ENCODE measurements around the gene INPP5J. TPM values are rescaled to one million over a fixed set of nuclear protein-coding genes. Genes with fewer than 3 reads are reported as not detected.

The INPP5J gene
- total RNA-seq, 1 experiment from 2014 or later: 4.2 TPM

DNA sequence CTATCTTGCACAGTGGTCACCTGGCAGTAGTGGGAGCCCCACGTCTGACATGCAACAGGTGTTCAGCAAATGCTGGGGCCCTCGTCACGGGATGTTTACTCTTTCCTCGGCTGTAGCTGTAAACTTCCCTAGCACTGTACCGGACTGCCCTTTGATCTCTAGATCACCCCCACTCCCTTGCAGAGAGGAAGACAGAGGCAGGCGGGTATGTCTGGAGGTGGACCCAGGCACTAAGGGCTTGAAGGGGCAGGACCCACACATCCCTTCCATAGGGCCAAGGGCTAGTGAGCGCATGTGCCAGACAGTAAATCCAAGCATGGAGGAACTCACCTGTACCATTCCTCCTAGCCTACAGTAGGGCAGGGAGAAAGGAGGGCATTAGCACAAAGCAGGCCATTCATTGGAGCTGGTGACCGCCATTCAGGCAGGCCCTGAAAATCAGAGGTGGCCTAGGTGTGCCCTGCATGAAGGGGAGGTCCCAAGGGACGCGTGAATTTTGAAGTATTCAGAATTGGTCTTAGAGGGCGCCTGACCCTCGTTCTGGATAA lies 43.6 kb upstream of the INPP5J start:
- Mint-ChIP-seq H3K4me3 (ENCODE audit: low read depth, unreplicated experiment) (no peak overlapping the region), H3K9me3 (ENCODE audit: low read depth, unreplicated experiment) (no peaks in the 10 kb centered on the region), H3K36me3 (ENCODE audit: insufficient read depth, unreplicated experiment) (peaks cover 30% of the 10 kb centered on the region), H3K27ac (ENCODE audit: unreplicated experiment) (no peak overlapping the region), H3K4me1 (ENCODE audit: low read depth, unreplicated experiment) (peaks cover 28% of the 10 kb centered on the region), H3K27me3 (ENCODE audit: unreplicated experiment) (no peaks in the 10 kb centered on the region)
- TF ChIP-seq CTCF (IDR thresholded peaks at IDR 0.05; ENCODE audit: unreplicated experiment): no peak
- DNase-seq: no peak
- CTCF ChIA-PET: no interaction called here
- BruUV-seq (replicated peaks): no TSS peak
- intact Hi-C loops (cut with micrococcal nuclease; ENCODE audit: unreplicated experiment): no loop called here

DNA sequence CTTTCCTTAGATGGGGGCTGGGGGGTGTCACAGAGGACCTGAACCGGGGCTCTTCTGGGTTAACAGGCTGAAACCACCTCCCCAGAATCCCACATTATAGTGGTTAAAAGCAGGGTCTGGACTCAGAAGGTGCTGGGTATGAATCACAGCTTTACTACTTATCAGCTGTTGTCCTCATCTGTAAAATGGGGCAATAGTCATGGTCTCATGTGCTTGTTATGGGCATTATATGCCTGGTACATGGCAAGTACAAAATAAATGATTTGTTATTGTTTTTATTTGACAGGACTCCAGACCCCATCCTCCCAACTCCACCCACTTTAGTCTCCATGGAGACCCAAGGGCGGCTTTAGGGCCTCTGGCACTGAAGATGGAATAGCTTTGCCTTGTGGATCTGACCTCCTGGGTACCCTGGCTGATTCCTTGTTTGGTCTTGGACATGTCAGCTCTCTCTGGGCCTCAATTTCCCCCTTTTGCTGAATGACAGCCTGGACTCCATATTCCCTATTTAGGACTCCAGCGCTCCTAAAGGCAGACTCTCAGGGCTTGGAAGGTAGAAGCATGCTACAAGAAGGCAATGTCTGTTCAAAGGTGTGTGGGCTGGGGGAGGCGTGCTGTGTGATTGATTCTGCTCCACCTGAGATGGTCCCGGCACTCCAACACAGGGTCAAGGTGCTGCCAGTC lies 42.5 kb upstream of the INPP5J start:
- Mint-ChIP-seq H3K4me3 (ENCODE audit: low read depth, unreplicated experiment) (peak overlapping the region; percentile 91), H3K9me3 (ENCODE audit: low read depth, unreplicated experiment) (no peaks in the 10 kb centered on the region), H3K27ac (ENCODE audit: unreplicated experiment) (peak overlapping the region; percentile 82), H3K36me3 (ENCODE audit: insufficient read depth, unreplicated experiment) (peaks cover 41% of the 10 kb centered on the region), H3K4me1 (ENCODE audit: low read depth, unreplicated experiment) (peaks cover 28% of the 10 kb centered on the region), H3K27me3 (ENCODE audit: unreplicated experiment) (no peaks in the 10 kb centered on the region)
- intact Hi-C loops (cut with micrococcal nuclease; ENCODE audit: unreplicated experiment): loop anchor here (5.0 kb wide), 1 partner anchor 113 kb away; the partner anchor contains the start of genes MORC2 and TUG1
- TF ChIP-seq CTCF (IDR thresholded peaks at IDR 0.05; ENCODE audit: unreplicated experiment): no peak
- DNase-seq: no peak
- CTCF ChIA-PET: interaction anchor here (0.6 to 1.4 kb wide), 4 partner anchors 27 to 1425 kb away, joined by 3 to 6 read pairs (median 4); partner anchors contain the start of genes MORC2 and SELENOM
- no TSS peak for BruUV-seq (replicated peaks)

- Mint-ChIP-seq H3K27me3 (ENCODE audit: unreplicated experiment) (no peaks in the 10 kb centered on the region), H3K27ac (ENCODE audit: unreplicated experiment) (peak within 1 kb of the TSS; percentile 82), H3K4me1 (ENCODE audit: low read depth, unreplicated experiment) (peaks cover 28% of the 10 kb centered on the region), H3K9me3 (ENCODE audit: low read depth, unreplicated experiment) (no peaks in the 10 kb centered on the region), H3K36me3 (ENCODE audit: insufficient read depth, unreplicated experiment) (peaks cover 43% of the 10 kb centered on the region), H3K4me3 (ENCODE audit: low read depth, unreplicated experiment) (peak within 1 kb of the TSS; percentile 91)
- no TSS peak for BruUV-seq (replicated peaks)
- DNase-seq: peak; percentile 96
- CTCF ChIA-PET: interaction anchor here (0.6 to 1.4 kb wide), 6 partner anchors 15 to 1425 kb away, joined by 3 to 6 read pairs (median 4); partner anchors contain the start of genes MORC2 and SELENOM
- intact Hi-C loops (cut with micrococcal nuclease; ENCODE audit: unreplicated experiment): loop anchor here (1.0 to 5.0 kb wide), 2 partner anchors 114 to 133 kb away; partner anchors contain the start of genes MORC2 and TUG1
- TF ChIP-seq CTCF (IDR thresholded peaks at IDR 0.05; ENCODE audit: unreplicated experiment): no peak
These were observed 41.7 kb upstream of the INPP5J start, which contains the start of gene SMTN for GRCh38 chr22:31080848-31081649. TSS of gene SMTN (plus strand) at chr22:31081318. CDS start at chr22:31083259, 1,941 bp downstream.

DNA sequence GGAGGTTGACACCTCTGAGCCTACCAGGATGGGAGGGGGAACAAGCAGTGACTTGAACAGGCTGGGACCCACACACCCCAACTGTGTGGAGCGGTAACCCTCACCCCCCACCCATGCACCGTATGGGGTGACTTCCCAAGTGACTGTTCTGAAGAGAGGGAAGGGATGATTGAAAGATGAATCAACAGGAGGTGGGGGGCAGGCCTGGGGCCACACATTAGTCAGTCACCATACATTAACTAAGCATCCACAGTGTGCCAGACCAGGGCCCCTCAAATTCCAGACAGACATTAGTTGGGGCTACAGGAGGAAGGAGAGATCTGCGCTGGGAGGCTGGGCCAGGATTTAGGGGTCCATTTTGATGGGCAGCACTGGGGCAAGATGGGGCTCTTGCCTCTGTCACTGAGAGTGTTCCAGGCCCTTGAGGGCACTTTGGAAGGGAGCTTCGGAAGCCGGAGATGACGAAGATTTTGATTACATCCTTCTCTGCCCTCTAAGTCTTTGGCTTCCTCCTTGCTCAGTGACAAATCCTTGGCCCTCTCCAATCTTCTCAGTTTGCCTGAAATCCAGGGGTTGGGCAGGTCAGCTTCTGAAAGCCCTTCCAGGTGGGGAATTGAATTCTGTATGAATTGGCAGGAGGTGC lies 40.7 kb upstream of the INPP5J start:
- intact Hi-C loops (cut with micrococcal nuclease; ENCODE audit: unreplicated experiment): loop anchor here (1.0 to 5.0 kb wide), 2 partner anchors 115 to 134 kb away; partner anchors contain the start of genes MORC2 and TUG1
- BruUV-seq (replicated peaks): no TSS peak
- no peak for TF ChIP-seq CTCF (IDR thresholded peaks at IDR 0.05; ENCODE audit: unreplicated experiment)
- Mint-ChIP-seq H3K36me3 (ENCODE audit: insufficient read depth, unreplicated experiment) (peaks cover 43% of the 10 kb centered on the region), H3K4me3 (ENCODE audit: low read depth, unreplicated experiment) (peak overlapping the region; percentile 91), H3K27ac (ENCODE audit: unreplicated experiment) (peak overlapping the region; percentile 82), H3K4me1 (ENCODE audit: low read depth, unreplicated experiment) (peaks cover 28% of the 10 kb centered on the region), H3K27me3 (ENCODE audit: unreplicated experiment) (no peaks in the 10 kb centered on the region), H3K9me3 (ENCODE audit: low read depth, unreplicated experiment) (no peaks in the 10 kb centered on the region)
- no peak for DNase-seq
- CTCF ChIA-PET: interaction anchor here (2.0 kb wide), 1 partner anchor 113 kb away, joined by 8 read pairs; the partner anchor contains the start of genes MORC2 and TUG1

Measured in Calu3 (cell line).